GM21737 (cell line): Measurements from ENCODE around the gene PADI4.

Experiments
- ATAC-seq: cut with Tn5 transposase; IDR thresholded peaks from one replicate; pipeline ENCODE4 v1.9.1; 2021; ENCODE audit warnings: mild to moderate bottlenecking, moderate library complexity; ENCODE audit not compliant: unreplicated experiment

Gene PADI4

GRCh38 chr1:17307946-17308345 is at the start of gene PADI4:
Gene PADI4, plus strand, starts transcription at chr1:17308197. Its CDS starts 26 bp downstream, at chr1:17308223.
- ATAC-seq = no peak

GRCh38 chr1:17258758-17259130 is 49.3 kb upstream of the PADI4 start:
- ATAC-seq = no peak

- ATAC-seq = no peak
These were observed 48.6 kb upstream of the PADI4 start for GRCh38 chr1:17259233-17259873.

GRCh38 chr1:17260264-17260663 is 47.7 kb upstream of the PADI4 start:
- no peak for ATAC-seq

- no peak for ATAC-seq
These were observed 47.3 kb upstream of the PADI4 start for GRCh38 chr1:17260738-17261137.

- ATAC-seq = no peak
These were observed 44.1 kb upstream of the PADI4 start for GRCh38 chr1:17263936-17264335.

- ATAC-seq = no peak
These were observed 43.5 kb upstream of the PADI4 start for GRCh38 chr1:17264470-17264869.

GRCh38 chr1:17265162-17265561 is 42.8 kb upstream of the PADI4 start:
- ATAC-seq = no peak

GRCh38 chr1:17265950-17266349 is 42.0 kb upstream of the PADI4 start:
- ATAC-seq = no peak

GRCh38 chr1:17270891-17271765 is 36.9 kb upstream of the PADI4 start:
- no peak for ATAC-seq

GRCh38 chr1:17272066-17272465 is 35.9 kb upstream of the PADI4 start:
- no peak for ATAC-seq

- no peak for ATAC-seq
These were observed 35.4 kb upstream of the PADI4 start for GRCh38 chr1:17272646-17273045.

- no peak for ATAC-seq
These were observed 34.9 kb upstream of the PADI4 start for GRCh38 chr1:17273096-17273495.

- ATAC-seq = no peak
These were observed 33.5 kb upstream of the PADI4 start for GRCh38 chr1:17274186-17275170.

- no peak for ATAC-seq
These were observed 31.4 kb upstream of the PADI4 start for GRCh38 chr1:17276568-17276967.

- no peak for ATAC-seq
These were observed 30.4 kb upstream of the PADI4 start for GRCh38 chr1:17277511-17278159.

GRCh38 chr1:17278996-17279830 is 28.8 kb upstream of the PADI4 start:
- no peak for ATAC-seq

- no peak for ATAC-seq
These were observed 27.6 kb upstream of the PADI4 start for GRCh38 chr1:17280436-17280835.

- no peak for ATAC-seq
These were observed 27.1 kb upstream of the PADI4 start for GRCh38 chr1:17280894-17281293.

GRCh38 chr1:17281775-17282181 is 26.2 kb upstream of the PADI4 start:
- no peak for ATAC-seq
